CD4-positive, alpha-beta T cell treated with Interleukin-15 for 1 hour (primary cell): ENCODE results near the gene CDKN2B-AS1.

Source experiments
- DNase-seq: peaks from one replicate; pipeline ENCODE4 v3.0.0-alpha.2; 2020

CDKN2B-AS1 gene

DNA sequence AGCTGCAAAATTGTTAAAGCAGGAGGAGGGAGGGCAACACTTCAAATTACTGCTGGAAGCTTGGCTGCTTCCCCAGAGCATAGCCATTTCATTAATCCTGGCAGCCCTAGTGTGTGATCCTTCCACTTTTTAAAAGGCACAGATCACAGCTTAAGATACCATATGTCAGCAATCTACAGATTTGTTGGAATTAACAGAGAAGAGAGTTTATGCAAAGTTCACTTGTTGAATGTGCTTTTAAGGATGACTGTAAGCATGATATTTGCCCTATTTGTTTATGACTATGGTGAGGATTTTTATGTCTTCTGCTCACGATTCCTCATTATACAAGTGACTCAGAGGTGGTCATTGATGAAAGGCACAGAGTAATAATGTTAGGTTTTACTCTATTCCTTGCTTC lies 170.6 kb downstream of the CDKN2B-AS1 start:
- no peak for DNase-seq

DNA sequence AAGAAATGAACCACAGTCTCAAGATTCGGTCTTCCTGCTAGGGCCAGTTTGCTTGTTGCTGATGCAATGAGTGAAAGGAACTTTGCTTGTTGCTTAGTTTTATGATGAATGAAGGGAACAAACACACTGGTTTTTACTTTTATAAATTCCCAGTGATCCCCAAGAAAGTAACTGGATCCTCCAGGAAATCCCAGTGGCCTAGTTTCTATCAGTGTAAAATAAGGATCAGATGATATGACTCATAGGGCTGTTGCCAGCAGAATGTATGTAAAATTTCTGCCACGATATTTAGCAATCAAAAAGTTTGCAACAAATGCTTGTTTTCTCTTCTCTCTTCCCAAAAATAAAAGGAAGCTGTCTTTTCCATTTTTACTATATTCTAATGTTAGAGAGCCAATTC lies 174.7 kb downstream of the CDKN2B-AS1 start:
- DNase-seq, result no peak

GRCh38 chr9:22169727-22170503 lies 175.3 kb downstream of the CDKN2B-AS1 start:
- DNase-seq, result no peak
